H1 (cell line): Measurements from ENCODE around the gene MT1B. TPM values are rescaled to one million over a fixed set of nuclear protein-coding genes. Genes with fewer than 3 reads are reported as not detected.

Source experiments
- CTCF ChIA-PET: fragments of 300-600 bp; sonication (Branson Sonifier 250); formaldehyde crosslinking; loops from one replicate; lab custom pipeline; 2021; ENCODE audit not compliant: partially characterized antibody; lab: Charles Lee
- POLR2A ChIA-PET: fragments of 300-600 bp; sonication (Branson Sonifier 250); formaldehyde crosslinking; loops from one replicate; lab custom pipeline; 2021; ENCODE audit warnings: inconsistent platforms; ENCODE audit not compliant: partially characterized antibody; lab: Charles Lee
- DNase-seq, 2 experiments: peaks; one replicate each; pipeline versions ENCODE4 v3.0.0 to v3.0.0-alpha.2; 2010 to 2022; ENCODE audit warnings: low spot score in 2 of 2, low read depth in 1 of 2, mixed read lengths in 1 of 2
- FAIRE-seq: peaks from 2 replicates; lab custom pipeline; 2011; peaks lifted over from hg19 to GRCh38; lab: Jason Lieb, UNC
- H2AFZ ChIP-seq: 2 replicates; pipeline ENCODE4 v1.8.1; 2012; ENCODE audit warnings: low read length, inconsistent platforms
- H2AK5ac ChIP-seq: 2 replicates; pipeline ENCODE4 v1.6.1; 2013; ENCODE audit warnings: low read depth, low read length
- H2BK120ac ChIP-seq: replicated peaks from 2 replicates; pipeline ENCODE3; 2013; ENCODE audit warnings: low read depth, low read length, inconsistent platforms
- H2BK12ac ChIP-seq: 2 replicates; pipeline ENCODE4 v1.6.1; 2013; ENCODE audit warnings: low read depth, low read length
- H2BK15ac ChIP-seq: 2 replicates; pipeline ENCODE4 v1.6.1; 2013; ENCODE audit warnings: low read length
- H2BK20ac ChIP-seq: 2 replicates; pipeline ENCODE4 v1.6.1; 2013; ENCODE audit warnings: low read length
- H2BK5ac ChIP-seq: 2 replicates; pipeline ENCODE4 v1.6.1; 2013; ENCODE audit warnings: low read depth, low read length
- H3K14ac ChIP-seq: 2 replicates; pipeline ENCODE4 v1.6.1; 2013; ENCODE audit warnings: inconsistent platforms; ENCODE audit not compliant: insufficient read length
- H3K18ac ChIP-seq: 2 replicates; pipeline ENCODE4 v1.6.1; 2013; ENCODE audit warnings: low read length; ENCODE audit errors: extremely low read depth
- H3K23ac ChIP-seq: 2 replicates; pipeline ENCODE4 v1.6.1; 2013; ENCODE audit warnings: inconsistent platforms; ENCODE audit not compliant: insufficient read length
- H3K23me2 ChIP-seq: 2 replicates; pipeline ENCODE4 v1.6.1; 2013; ENCODE audit warnings: low read depth, low read length
- H3K27ac ChIP-seq: 2 replicates; pipeline ENCODE4 v1.6.1; 2011; ENCODE audit warnings: low read depth, low read length, inconsistent platforms
- H3K27me3 ChIP-seq, 4 experiments: replicated peaks in 1 of 4; 1 replicate in 1 of 4; 2 replicates in 3 of 4; pipeline versions ENCODE4 v1.6.1 to v1.8.1; 2011 to 2013; ENCODE audit warnings: low read length in 3 of 4, mild to moderate bottlenecking in 3 of 4, inconsistent platforms in 2 of 4, mixed read lengths in 2 of 4, moderate library complexity in 1 of 4; ENCODE audit not compliant: control insufficient read depth in 3 of 4, insufficient read depth in 3 of 4; ENCODE audit errors: extremely low read depth in 1 of 4
- H3K36me3 ChIP-seq, 4 experiments: 2 replicates each; pipeline versions ENCODE4 v1.6.1 to v1.8.1; 2011 to 2013; ENCODE audit warnings: mild to moderate bottlenecking in 4 of 4, low read length in 3 of 4, moderate library complexity in 2 of 4, control low read depth in 1 of 4, inconsistent platforms in 1 of 4; ENCODE audit not compliant: insufficient read depth in 4 of 4, control insufficient read depth in 2 of 4
- H3K4ac ChIP-seq: replicated peaks from 2 replicates; pipeline ENCODE3; 2013; ENCODE audit warnings: low read length, low read depth, mixed read lengths, inconsistent platforms; ENCODE audit not compliant: insufficient read length
- H3K4me1 ChIP-seq, 4 experiments: replicated peaks in 1 of 4; 1 replicate in 1 of 4; 2 replicates in 3 of 4; pipeline versions ENCODE4 v1.6.1 to v1.8.1; 2011 to 2013; ENCODE audit warnings: low read length in 3 of 4, inconsistent platforms in 2 of 4, mixed read lengths in 1 of 4; ENCODE audit not compliant: insufficient read depth in 4 of 4, control insufficient read depth in 3 of 4
- H3K4me2 ChIP-seq, 2 experiments: 2 replicates each; pipeline versions ENCODE4 v1.6.1 to v1.8.1; 2011 to 2013; ENCODE audit warnings: low read depth in 2 of 2, low read length in 2 of 2, control low read depth in 1 of 2, inconsistent platforms in 1 of 2, mild to moderate bottlenecking in 1 of 2; ENCODE audit not compliant: insufficient read depth in 1 of 2
- H3K4me3 ChIP-seq, 4 experiments: fragments of 200-600, 300-600 bp in 1 of 4; sonication (generic), shearing (Covaris generic), sonication (Bioruptor Twin) in 1 of 4; 2 replicates each; pipeline versions ENCODE4 v1.5.1 to v1.8.1; 2011 to 2016; ENCODE audit warnings: low read length in 4 of 4, low read depth in 3 of 4, control low read depth in 2 of 4, inconsistent platforms in 2 of 4, mild to moderate bottlenecking in 2 of 4, mixed read lengths in 1 of 4, moderate library complexity in 1 of 4; ENCODE audit not compliant: insufficient read depth in 2 of 4; ENCODE audit errors: extremely low read depth in 1 of 4
- H3K56ac ChIP-seq: replicated peaks from 2 replicates; pipeline ENCODE3; 2013; ENCODE audit warnings: low read depth, mild to moderate bottlenecking, mixed read lengths, low read length, inconsistent platforms; ENCODE audit not compliant: insufficient read length
- H3K79me1 ChIP-seq: 2 replicates; pipeline ENCODE4 v1.6.1; 2013; ENCODE audit warnings: low read depth, low read length, control low read depth
- H3K79me2 ChIP-seq, 2 experiments: 2 replicates each; pipeline versions ENCODE4 v1.6.1 to v1.8.1; 2012 to 2013; ENCODE audit warnings: low read length in 2 of 2, mild to moderate bottlenecking in 2 of 2, inconsistent platforms in 1 of 2; ENCODE audit not compliant: insufficient read depth in 2 of 2, control insufficient read depth in 1 of 2
- H3K9ac ChIP-seq, 4 experiments: replicated peaks in 1 of 4; 1 replicate in 1 of 4; 2 replicates in 3 of 4; pipeline versions ENCODE4 v1.6.1 to v1.8.1; 2011 to 2013; ENCODE audit warnings: low read depth in 3 of 4, low read length in 3 of 4, control low read depth in 2 of 4, mild to moderate bottlenecking in 2 of 4, moderate library complexity in 2 of 4, inconsistent platforms in 1 of 4; ENCODE audit errors: extremely low read depth in 1 of 4
- H3K9me3 ChIP-seq, 2 experiments: 2 replicates each; pipeline versions ENCODE4 v1.6.1 to v1.8.1; 2012 to 2013; ENCODE audit warnings: mild to moderate bottlenecking in 2 of 2, moderate library complexity in 2 of 2, control low read depth in 1 of 2, inconsistent platforms in 1 of 2, low read depth in 1 of 2, low read length in 1 of 2, mixed read lengths in 1 of 2; ENCODE audit not compliant: insufficient read depth in 2 of 2
- H4K20me1 ChIP-seq, 2 experiments: replicated peaks in 1 of 2; 2 replicates each; pipeline versions ENCODE3 to v1.8.1; 2011 to 2013; ENCODE audit warnings: inconsistent platforms in 2 of 2, low read length in 2 of 2, mild to moderate bottlenecking in 1 of 2; ENCODE audit not compliant: insufficient read depth in 2 of 2, control insufficient read depth in 1 of 2
- H4K5ac ChIP-seq: 2 replicates; pipeline ENCODE4 v1.6.1; 2013; ENCODE audit warnings: low read length, low read depth, mixed read lengths, inconsistent platforms; ENCODE audit not compliant: insufficient read length
- H4K8ac ChIP-seq: 2 replicates; pipeline ENCODE4 v1.8.0; 2013; ENCODE audit warnings: mild to moderate bottlenecking, moderate library complexity, low read length, inconsistent platforms; ENCODE audit not compliant: insufficient read depth; ENCODE audit errors: extremely low read depth
- H4K91ac ChIP-seq: replicated peaks from 2 replicates; pipeline ENCODE3; 2013; ENCODE audit warnings: low read length, mixed read lengths, inconsistent platforms; ENCODE audit not compliant: insufficient read length
- EGR1 ChIP-seq: IDR thresholded peaks from 2 replicates; pipeline ENCODE4 v1.6.1; 2011; ENCODE audit warnings: low read depth, low read length, borderline replicate concordance
- EZH2 ChIP-seq: fragments of 200-600 bp; sonication (generic); IDR thresholded peaks from 2 replicates; pipeline ENCODE4 v1.7.1; 2012; ENCODE audit warnings: low read depth, mild to moderate bottlenecking, moderate library complexity, low read length, inconsistent platforms; ENCODE audit not compliant: severe bottlenecking
- NRF1 ChIP-seq: IDR thresholded peaks from 2 replicates; pipeline ENCODE4 v1.6.1; 2011; ENCODE audit warnings: mild to moderate bottlenecking, low read depth, low read length, improper control_type of control experiment
- RAD21 ChIP-seq, 2 experiments: IDR thresholded peaks in 1 of 2; conservative IDR thresholded peaks in 1 of 2; 2 replicates each; pipeline ENCODE4 v1.6.1; 2011; ENCODE audit warnings: low read depth in 2 of 2, low read length in 2 of 2, improper control_type of control experiment in 1 of 2, inconsistent platforms in 1 of 2, mild to moderate bottlenecking in 1 of 2, moderate library complexity in 1 of 2
- RFX5 ChIP-seq: IDR thresholded peaks from 2 replicates; pipeline ENCODE4 v1.6.1; 2011; ENCODE audit warnings: low read depth, low read length, improper control_type of control experiment, borderline replicate concordance
- RXRA ChIP-seq: IDR thresholded peaks from 2 replicates; pipeline ENCODE4 v1.6.1; 2011; ENCODE audit warnings: low read depth, mild to moderate bottlenecking, low read length, moderate library complexity; ENCODE audit not compliant: insufficient read depth
- SRF ChIP-seq: IDR thresholded peaks from 2 replicates; pipeline ENCODE4 v1.6.1; 2011; ENCODE audit warnings: mild to moderate bottlenecking, low read depth, low read length, moderate library complexity
- SUZ12 ChIP-seq: fragments of 200-600 bp; sonication (generic); IDR thresholded peaks from 2 replicates; pipeline ENCODE4 v1.6.1; 2012; ENCODE audit warnings: mild to moderate bottlenecking, inconsistent platforms, low read length, moderate library complexity, mixed read lengths
- TAF7 ChIP-seq: optimal IDR thresholded peaks from 2 replicates; pipeline ENCODE3; 2011; ENCODE audit warnings: low read depth, mild to moderate bottlenecking, inconsistent platforms, low read length, moderate library complexity, borderline replicate concordance
- polyA plus RNA-seq, 7 experiments: library from polyadenylated mRNA; depleted of rRNA in 3 of 7; stranded (reverse) in 5 of 7; unstranded in 2 of 7; fragments of >200 nt in 5 of 7; fragments of 200-250 nt in 2 of 7; gene quantifications; 1 replicate in 5 of 7; 2 replicates in 1 of 7; 4 replicates in 1 of 7; pipeline versions ENCODE4 v1.2.1 to v1.2.3, GENCODE V29; 2011 to 2013; ENCODE audit warnings: missing spikeins in 2 of 7, mixed read lengths in 2 of 7
- total RNA-seq: library from RNA; stranded (reverse); fragmentation: NEBNext Ultra II Directional; extraction: Animal tissue kit (Norgen Biotek cat#: 25700); gene quantifications from 2 replicates; pipeline ENCODE4 v1.2.1, GENCODE V29; 2021
- TF ChIP-seq, protein P1 (sequence below): IDR thresholded peaks from 2 replicates; pipeline ENCODE4 v1.6.1; 2011; ENCODE audit warnings: low read length, improper control_type of control experiment
- TF ChIP-seq, protein P2 (sequence below): IDR thresholded peaks from 2 replicates; pipeline ENCODE4 v1.6.1; 2012; ENCODE audit warnings: low read length, inconsistent platforms

MT1B gene
- total and polyA plus RNA-seq, 2 of the 8 experiments (the other 6 are each of a cell fraction or from before 2014, with no cell fraction given) = not detected

DNA sequence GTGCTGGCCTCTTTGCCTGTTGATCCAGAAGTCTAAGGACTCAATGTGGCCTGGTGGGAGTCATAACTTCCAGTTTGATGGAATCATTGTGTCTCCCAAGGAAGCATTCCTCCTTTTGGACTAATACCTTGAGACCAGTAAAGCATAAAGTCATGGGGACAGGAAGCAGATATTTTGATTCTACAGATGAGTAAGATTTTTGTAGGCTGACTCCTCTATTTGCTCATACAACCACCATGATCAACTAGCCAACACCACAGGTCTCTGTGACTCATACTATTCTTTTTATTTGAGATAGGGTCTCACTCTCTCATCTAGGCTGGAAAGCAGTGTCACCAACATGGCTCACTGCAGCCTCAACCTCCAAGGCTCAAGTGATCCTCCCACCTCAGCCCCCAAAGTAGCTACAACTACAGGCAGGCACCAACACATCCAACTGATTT, 37.1 kb upstream of the MT1B start:
- Histone ChIP-seq H3K79me2 (no peaks in the 10 kb centered on the region), H3K4me3 (no peak overlapping the region), H2AK5ac (no peak overlapping the region), H2BK5ac (no peak overlapping the region), H2BK120ac (no peak overlapping the region), H3K27ac (no peak overlapping the region), H3K27me3 (peaks cover 46 to 81% (median 72%) of the 10 kb centered on the region in 4 experiments), H4K8ac (no peak overlapping the region), H3K79me1 (no peaks in the 10 kb centered on the region), H3K36me3 (no peaks in the 10 kb centered on the region), H3K4me1 (peaks cover 5 to 23% (median 13%) of the 10 kb centered on the region in 4 experiments), H2BK12ac (no peak overlapping the region), H3K18ac (no peak overlapping the region), H2BK20ac (no peak overlapping the region), H3K14ac (no peak overlapping the region), H4K20me1 (peaks cover 2 to 4% of the 10 kb centered on the region in 2 experiments), H3K9ac (no peak overlapping the region), H3K23me2 (peaks cover 5% of the 10 kb centered on the region; the same call in 1 of the 2 replicates), H3K4ac (no peak overlapping the region), H4K91ac (no peak overlapping the region), H3K56ac (no peak overlapping the region), H3K23ac (no peak overlapping the region), H4K5ac (no peak overlapping the region), H2AFZ (no peak overlapping the region), H3K4me2 (no peak overlapping the region), H2BK15ac (no peak overlapping the region), H3K9me3 (no peaks in the 10 kb centered on the region)
- CTCF ChIA-PET = interaction anchor here (0.6 to 1.5 kb wide), 2 partner anchors 86 to 166 kb away, joined by 3 read pairs; no protein-coding TSS in a partner anchor
- POLR2A ChIA-PET = interaction anchor here (2.2 to 3.9 kb wide), 2 partner anchors 12 to 53 kb away, joined by 5 to 31 read pairs; partner anchors contain the start of genes MT1E and MT1G
- FAIRE-seq (no peak), DNase-seq (no peak)
- no peak for TF ChIP-seq RXRA
- no peak for TF ChIP-seq TAF7
- no peak for TF ChIP-seq SRF
- TF ChIP-seq, protein P1, sequence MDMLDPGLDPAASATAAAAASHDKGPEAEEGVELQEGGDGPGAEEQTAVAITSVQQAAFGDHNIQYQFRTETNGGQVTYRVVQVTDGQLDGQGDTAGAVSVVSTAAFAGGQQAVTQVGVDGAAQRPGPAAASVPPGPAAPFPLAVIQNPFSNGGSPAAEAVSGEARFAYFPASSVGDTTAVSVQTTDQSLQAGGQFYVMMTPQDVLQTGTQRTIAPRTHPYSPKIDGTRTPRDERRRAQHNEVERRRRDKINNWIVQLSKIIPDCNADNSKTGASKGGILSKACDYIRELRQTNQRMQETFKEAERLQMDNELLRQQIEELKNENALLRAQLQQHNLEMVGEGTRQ = no peak
- TF ChIP-seq NRF1 = no peak
- TF ChIP-seq RAD21 (IDR thresholded peaks at IDR 0.05 in 1 of 2, conservative IDR thresholded peaks at IDR 0.05 in 1 of 2; ENCODE audit: low read depth in 2 of 2, low read length in 2 of 2) = no peak
- TF ChIP-seq, protein P2, sequence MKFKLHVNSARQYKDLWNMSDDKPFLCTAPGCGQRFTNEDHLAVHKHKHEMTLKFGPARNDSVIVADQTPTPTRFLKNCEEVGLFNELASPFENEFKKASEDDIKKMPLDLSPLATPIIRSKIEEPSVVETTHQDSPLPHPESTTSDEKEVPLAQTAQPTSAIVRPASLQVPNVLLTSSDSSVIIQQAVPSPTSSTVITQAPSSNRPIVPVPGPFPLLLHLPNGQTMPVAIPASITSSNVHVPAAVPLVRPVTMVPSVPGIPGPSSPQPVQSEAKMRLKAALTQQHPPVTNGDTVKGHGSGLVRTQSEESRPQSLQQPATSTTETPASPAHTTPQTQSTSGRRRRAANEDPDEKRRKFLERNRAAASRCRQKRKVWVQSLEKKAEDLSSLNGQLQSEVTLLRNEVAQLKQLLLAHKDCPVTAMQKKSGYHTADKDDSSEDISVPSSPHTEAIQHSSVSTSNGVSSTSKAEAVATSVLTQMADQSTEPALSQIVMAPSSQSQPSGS = no peak
- TF ChIP-seq SUZ12 = no peak
- no peak for TF ChIP-seq EGR1
- no peak for TF ChIP-seq RFX5
- TF ChIP-seq EZH2 = no peak
